Endometrial microvascular endothelial cells (primary cell): ENCODE data around the gene TBC1D8. TPM values are rescaled to one million over a fixed set of nuclear protein-coding genes. Genes with fewer than 3 reads are reported as not detected.
"Not testable (repeated sequence)": the region's sequence is repeated elsewhere in the genome, so short reads cannot be mapped to it uniquely, and the experiment has no call there.

Experiments used
- in situ Hi-C: cut with HindIII; loops from 2 replicates; pipeline ENCODE4 v1.10.0; 2017; ENCODE audit warnings: low sequenced_read_pairs, low pct_unique_long_range_greater_than_20kb; ENCODE audit errors: inconsistent ontology term
- total RNA-seq: library from RNA; depleted of rRNA; stranded (reverse); fragments of >200 nt; gene quantifications from one replicate; pipeline ENCODE4 v1.2.3, GENCODE V29; 2015; ENCODE audit errors: inconsistent ontology term

The TBC1D8 gene
- total RNA-seq, result 27.2 TPM

GRCh38 chr2:101151146-101151858, at the start of gene TBC1D8:
TSS of gene TBC1D8 (minus strand) at chr2:101151382. CDS start at chr2:101151253, 129 bp downstream.
- in situ Hi-C loops, result no loop called here

GRCh38 chr2:101200676-101201075, 49.5 kb upstream of the TBC1D8 start:
- in situ Hi-C loops, result loop anchor here (25.0 kb wide), 1 partner anchor 188 kb away; the partner anchor contains the start of gene RPL31

GRCh38 chr2:101199251-101199791, 48.1 kb upstream of the TBC1D8 start:
- in situ Hi-C loops, result no loop called here

- in situ Hi-C loops, result no loop called here
Observed at GRCh38 chr2:101197814-101198213, 46.6 kb upstream of the TBC1D8 start.

GRCh38 chr2:101197215-101197745, 46.1 kb upstream of the TBC1D8 start:
- in situ Hi-C loops, result no loop called here

GRCh38 chr2:101195871-101196661, 44.9 kb upstream of the TBC1D8 start:
- in situ Hi-C loops, result no loop called here

GRCh38 chr2:101193033-101193626, 41.9 kb upstream of the TBC1D8 start:
- in situ Hi-C loops, result no loop called here

GRCh38 chr2:101190747-101191516, 39.8 kb upstream of the TBC1D8 start:
- in situ Hi-C loops, result no loop called here

GRCh38 chr2:101188683-101189405, 37.7 kb upstream of the TBC1D8 start:
- in situ Hi-C loops, result no loop called here

GRCh38 chr2:101187131-101187530, 35.9 kb upstream of the TBC1D8 start:
- in situ Hi-C loops, result no loop called here

GRCh38 chr2:101185656-101186055, 34.5 kb upstream of the TBC1D8 start:
- in situ Hi-C loops, result no loop called here

- in situ Hi-C loops, result no loop called here
Observed at GRCh38 chr2:101185085-101185484, 33.9 kb upstream of the TBC1D8 start.

- in situ Hi-C loops, result no loop called here
Observed at GRCh38 chr2:101179982-101180381, 28.8 kb upstream of the TBC1D8 start.

- in situ Hi-C loops, result no loop called here
Observed at GRCh38 chr2:101176803-101177202, 25.6 kb upstream of the TBC1D8 start.

- in situ Hi-C loops, result no loop called here
Observed at GRCh38 chr2:101175991-101176390, 24.8 kb upstream of the TBC1D8 start.

GRCh38 chr2:101173707-101174295, 22.6 kb upstream of the TBC1D8 start:
- in situ Hi-C loops, result no loop called here

GRCh38 chr2:101169822-101170221, 18.6 kb upstream of the TBC1D8 start:
- in situ Hi-C loops, result not testable (repeated sequence)

GRCh38 chr2:101168706-101169105, 17.5 kb upstream of the TBC1D8 start:
- in situ Hi-C loops, result no loop called here
